ENCODE results near the gene KCNJ6. TPM values are rescaled to one million over a fixed set of nuclear protein-coding genes. Genes with fewer than 3 reads are reported as not detected.

Gene KCNJ6
- total and polyA plus RNA-seq, 4 donors: 0.01 TPM; not detected in 3

GRCh38 chr21:37863842-37864241, 52.4 kb downstream of the KCNJ6 start:
- no peak overlapping the region for H3K4me3 ChIP-seq (ENCODE audit: low read depth in 1 of 3, low read length in 3 of 3)
- no peaks in the 10 kb centered on the region for H3K27me3 ChIP-seq (ENCODE audit: control insufficient read depth in 4 of 4, insufficient read depth in 4 of 4, low read length in 3 of 4)
- H3K9me3 ChIP-seq (ENCODE audit: control insufficient read depth in 4 of 4, low read length in 3 of 4): no peaks in the 10 kb centered on the region
- no peak overlapping the region for H3K27ac ChIP-seq (ENCODE audit: low read depth in 1 of 2, low read length in 2 of 2)
- DNase-seq (ENCODE audit: low spot score): no peak
- H3K9ac ChIP-seq (ENCODE audit: low read depth in 1 of 2, low read length in 2 of 2): no peak overlapping the region
- TF ChIP-seq HNF4A (conservative IDR thresholded peaks at IDR 0.05) (no peak), CTCF (IDR thresholded peaks at IDR 0.05; ENCODE audit: low read depth, low read length, missing input control) (no peak), YY1 (IDR thresholded peaks at IDR 0.05) (no peak), GABPA (IDR thresholded peaks at IDR 0.05 in 1 of 2, conservative IDR thresholded peaks at IDR 0.05 in 1 of 2) (no peak), REST (IDR thresholded peaks at IDR 0.05) (no peak), EGR1 (IDR thresholded peaks at IDR 0.05; ENCODE audit: low read depth in 2 of 2) (no peak), TAF1 (conservative IDR thresholded peaks at IDR 0.05) (no peak), ATF3 (IDR thresholded peaks at IDR 0.05) (no peak), JUND (IDR thresholded peaks at IDR 0.05) (no peak)
- 88% methylated on average over 5 of the region's 5 CpGs for WGBS
- peaks cover 0 to 10% (median 4%) of the 10 kb centered on the region in 4 donors for H3K4me1 ChIP-seq (ENCODE audit: control insufficient read depth in 4 of 4, insufficient read depth in 4 of 4, low read length in 3 of 4)
- H3K36me3 ChIP-seq (ENCODE audit: control insufficient read depth in 4 of 4, insufficient read depth in 3 of 4, low read depth in 1 of 4, low read length in 3 of 4): no peaks in the 10 kb centered on the region

- no peaks in the 10 kb centered on the region for H3K27me3 ChIP-seq (ENCODE audit: control insufficient read depth in 4 of 4, insufficient read depth in 4 of 4, low read length in 3 of 4)
- H3K4me3 ChIP-seq (ENCODE audit: low read depth in 1 of 3, low read length in 3 of 3): no peak overlapping the region
- DNase-seq (ENCODE audit: low spot score): no peak
- H3K27ac ChIP-seq (ENCODE audit: low read depth in 1 of 2, low read length in 2 of 2): peak overlapping the region in 1 of 2 donors; percentile 45
- no peak overlapping the region for H3K9ac ChIP-seq (ENCODE audit: low read depth in 1 of 2, low read length in 2 of 2)
- WGBS: 24% methylated on average over 2 of the region's 2 CpGs
- peaks cover 0 to 10% (median 4%) of the 10 kb centered on the region in 4 donors for H3K4me1 ChIP-seq (ENCODE audit: control insufficient read depth in 4 of 4, insufficient read depth in 4 of 4, low read length in 3 of 4)
- H3K9me3 ChIP-seq (ENCODE audit: control insufficient read depth in 4 of 4, low read length in 3 of 4): no peaks in the 10 kb centered on the region
- no peaks in the 10 kb centered on the region for H3K36me3 ChIP-seq (ENCODE audit: control insufficient read depth in 4 of 4, insufficient read depth in 3 of 4, low read depth in 1 of 4, low read length in 3 of 4)
- TF ChIP-seq REST (IDR thresholded peaks at IDR 0.05) (no peak), SP1 (IDR thresholded peaks at IDR 0.05) (no peak), FOXA2 (IDR thresholded peaks at IDR 0.05) (peak; percentile 67), ZBTB33 (IDR thresholded peaks at IDR 0.05) (no peak), MAX (IDR thresholded peaks at IDR 0.05) (no peak), HNF4G (IDR thresholded peaks at IDR 0.05) (no peak), RXRA (IDR thresholded peaks at IDR 0.05) (peak; percentile 25 to 33), RAD21 (IDR thresholded peaks at IDR 0.05) (peak in 1 of 2 donors; percentile 16), ATF3 (IDR thresholded peaks at IDR 0.05) (no peak)
These were observed 53.7 kb downstream of the KCNJ6 start for GRCh38 chr21:37862536-37862935.

Measured in liver (tissue), 9 donors.